WERI-Rb-1 (cell line): ENCODE measurements around the gene USP43.

Experiments
- DNase-seq: peaks from one replicate; pipeline ENCODE4 v3.0.0-alpha.2; 2020
- H3K27ac ChIP-seq: fragments of 250-450 bp; sonication (Bioruptor Pico); 2 replicates; pipeline ENCODE4 v1.5.1; 2020; ENCODE audit warnings: mild to moderate bottlenecking, moderate library complexity
- H3K27me3 ChIP-seq: fragments of 250-450 bp; sonication (Bioruptor Pico); 2 replicates; pipeline ENCODE4 v1.5.1; 2021; ENCODE audit warnings: mild to moderate bottlenecking, low read depth, moderate library complexity; ENCODE audit not compliant: insufficient read depth, severe bottlenecking
- H3K36me3 ChIP-seq: fragments of 250-450 bp; sonication (Bioruptor Pico); 2 replicates; pipeline ENCODE4 v1.5.1; 2020; ENCODE audit warnings: mild to moderate bottlenecking, moderate library complexity
- H3K4me3 ChIP-seq: 2 replicates; pipeline ENCODE4 v1.5.1; 2011; ENCODE audit warnings: low read depth, mild to moderate bottlenecking, control low read depth, low read length
- H3K9me3 ChIP-seq: fragments of 250-450 bp; sonication (Bioruptor Pico); 2 replicates; pipeline ENCODE4 v1.5.1; 2021; ENCODE audit warnings: mild to moderate bottlenecking, moderate library complexity; ENCODE audit not compliant: severe bottlenecking
- CTCF ChIP-seq: IDR thresholded peaks from 2 replicates; pipeline ENCODE4 v1.5.1; 2011; ENCODE audit warnings: low read depth, mild to moderate bottlenecking, control low read depth, inconsistent platforms, low read length

The USP43 gene

GRCh38 chr17:9755083-9755482 is 109.8 kb downstream of the USP43 start:
- H3K27me3 ChIP-seq, result no peaks in the 10 kb centered on the region
- no peaks in the 10 kb centered on the region for H3K36me3 ChIP-seq
- no peak for TF ChIP-seq CTCF
- no peaks in the 10 kb centered on the region for H3K9me3 ChIP-seq
- no peak overlapping the region for H3K27ac ChIP-seq
- no peak overlapping the region for H3K4me3 ChIP-seq
- no peak for DNase-seq

DNA sequence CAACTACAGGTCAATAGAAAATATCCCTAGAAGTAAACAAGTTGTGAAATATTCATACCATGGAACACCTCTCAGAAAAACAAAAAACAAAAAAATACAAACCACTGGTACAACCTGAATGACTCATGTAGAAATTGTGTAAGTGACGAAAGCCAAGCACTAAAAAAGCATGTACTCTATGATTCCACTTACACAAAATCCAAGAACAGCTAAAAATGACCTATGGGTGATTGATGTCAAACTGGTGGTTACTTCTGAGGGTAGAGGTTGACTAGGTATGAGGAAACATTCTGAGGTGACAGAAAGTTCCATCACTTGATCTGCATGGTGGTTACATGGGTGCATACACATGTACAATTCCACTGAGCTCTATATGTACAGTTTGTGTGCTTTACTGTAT is 114.9 kb downstream of the USP43 start:
- no peak for DNase-seq
- H3K27me3 ChIP-seq, result no peaks in the 10 kb centered on the region
- H3K27ac ChIP-seq, result no peak overlapping the region
- H3K4me3 ChIP-seq, result no peak overlapping the region
- no peaks in the 10 kb centered on the region for H3K36me3 ChIP-seq
- no peak for TF ChIP-seq CTCF
- H3K9me3 ChIP-seq, result no peaks in the 10 kb centered on the region

GRCh38 chr17:9763643-9764042 is 118.3 kb downstream of the USP43 start:
- H3K36me3 ChIP-seq, result no peaks in the 10 kb centered on the region
- H3K27ac ChIP-seq, result no peak overlapping the region
- no peaks in the 10 kb centered on the region for H3K9me3 ChIP-seq
- TF ChIP-seq CTCF, result no peak
- DNase-seq, result no peak
- no peaks in the 10 kb centered on the region for H3K27me3 ChIP-seq
- no peak overlapping the region for H3K4me3 ChIP-seq

GRCh38 chr17:9765322-9765721 is 120.0 kb downstream of the USP43 start:
- Histone ChIP-seq H3K27ac (no peak overlapping the region), H3K27me3 (no peaks in the 10 kb centered on the region), H3K9me3 (no peaks in the 10 kb centered on the region), H3K36me3 (no peaks in the 10 kb centered on the region), H3K4me3 (no peak overlapping the region)
- no peak for DNase-seq
- TF ChIP-seq CTCF, result no peak

DNA sequence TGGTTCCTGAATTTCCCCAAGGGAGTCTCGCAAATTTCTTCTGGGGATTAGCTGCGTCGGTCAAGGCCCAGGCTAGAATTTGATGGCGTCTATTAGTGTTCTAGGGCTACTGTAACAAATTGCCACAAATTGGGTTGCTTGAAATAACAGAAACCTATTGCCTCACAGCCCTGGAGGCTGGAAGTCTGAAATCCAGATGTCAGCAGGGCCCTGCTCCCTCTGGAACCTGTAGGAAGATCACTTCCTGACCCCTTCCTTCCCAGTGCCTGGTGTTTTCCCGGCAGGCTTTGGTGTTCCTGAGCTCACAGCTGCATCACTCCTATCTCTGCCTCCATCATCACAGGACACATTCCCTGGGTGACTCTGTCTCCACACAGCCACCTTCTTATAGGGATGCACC is 121.7 kb downstream of the USP43 start:
- no peaks in the 10 kb centered on the region for H3K9me3 ChIP-seq
- H3K4me3 ChIP-seq, result no peak overlapping the region
- no peaks in the 10 kb centered on the region for H3K27me3 ChIP-seq
- H3K27ac ChIP-seq, result no peak overlapping the region
- no peak for DNase-seq
- no peak for TF ChIP-seq CTCF
- no peaks in the 10 kb centered on the region for H3K36me3 ChIP-seq

DNA sequence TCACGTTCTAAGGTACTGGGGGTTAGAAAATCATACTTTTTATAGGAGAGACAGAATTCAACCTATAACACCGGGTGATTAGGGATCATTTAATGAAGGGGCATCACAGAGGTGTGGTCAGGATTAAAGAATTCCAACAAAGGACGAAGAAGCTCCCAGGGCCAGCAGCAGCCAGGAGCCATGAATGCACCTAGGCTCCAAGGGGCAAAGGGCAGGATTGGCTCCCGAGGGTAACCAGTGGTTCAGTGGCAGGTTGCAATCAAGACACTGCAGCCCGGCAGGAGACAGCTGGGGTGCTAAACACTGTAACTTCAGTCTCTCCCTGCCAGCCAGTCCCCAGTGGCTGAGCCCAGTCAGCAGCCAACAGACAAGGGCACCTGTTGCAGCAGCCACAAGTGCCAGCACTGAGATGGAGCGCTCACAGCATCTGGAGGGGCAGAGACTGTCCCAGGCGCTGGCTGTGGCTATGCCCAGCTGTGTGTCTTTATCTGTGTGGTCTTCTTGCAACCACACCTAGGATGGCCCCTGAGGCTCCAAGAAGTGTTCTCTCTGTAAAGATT is 122.2 kb downstream of the USP43 start:
- no peak for TF ChIP-seq CTCF
- no peak overlapping the region for H3K27ac ChIP-seq
- DNase-seq, result no peak

More for the DNA sequence above, 122.2 kb downstream of the USP43 start:
- no peak overlapping the region for H3K4me3 ChIP-seq
- H3K36me3 ChIP-seq, result no peaks in the 10 kb centered on the region
- no peaks in the 10 kb centered on the region for H3K27me3 ChIP-seq
- H3K9me3 ChIP-seq, result no peaks in the 10 kb centered on the region
